ENCODE data around the gene EBI3. TPM values are rescaled to one million over a fixed set of nuclear protein-coding genes. Genes with fewer than 3 reads are reported as not detected.

The EBI3 gene
- total RNA-seq = 0.77 TPM

GRCh38 chr19:4229179-4229931, at the start of gene EBI3:
EBI3 (plus strand) TSS chr19:4229523; CDS start chr19:4229551, 28 bp downstream.

GRCh38 chr19:4182084-4182810, 47.1 kb upstream of the EBI3 start, which contains the start of the genes ANKRD24 and SIRT6:
ANKRD24 (plus strand) TSS chr19:4182689; CDS start chr19:4186426, 3,737 bp downstream.
SIRT6 (minus strand) TSS chr19:4182563; CDS start chr19:4182539, 24 bp downstream.

GRCh38 chr19:4246767-4247593, 17.7 kb downstream of the EBI3 start, which contains the start of gene YJU2:
YJU2 (plus strand) TSS chr19:4247080; CDS start chr19:4247147, 67 bp downstream.

GRCh38 chr19:4278419-4279266, 49.3 kb downstream of the EBI3 start, which contains the start of gene SHD:
SHD (plus strand) TSS chr19:4279266; CDS start chr19:4280064, 798 bp downstream.

Other genes starting within 250 kb of the EBI3 start
- 2,135 TPM for gene EEF2, start 244.1 kb upstream of the EBI3 start, total RNA-seq
- gene PIAS4, start 221.8 kb upstream of the EBI3 start, total RNA-seq = 27.4 TPM
- 33.2 TPM for gene ZBTB7A, start 162.6 kb upstream of the EBI3 start, total RNA-seq
- 86.9 TPM for gene MAP2K2, start 105.4 kb upstream of the EBI3 start, total RNA-seq
- not detected for gene CREB3L3, start 75.9 kb upstream of the EBI3 start, total RNA-seq
- 10.0 TPM for gene SIRT6, start 47.0 kb upstream of the EBI3 start, total RNA-seq
- 4.0 TPM for gene ANKRD24, start 46.8 kb upstream of the EBI3 start, total RNA-seq
- gene YJU2, start 17.6 kb downstream of the EBI3 start, total RNA-seq = 23.4 TPM
- 11.7 TPM for gene SHD, start 49.7 kb downstream of the EBI3 start, total RNA-seq
- 0.49 TPM for gene TMIGD2, start 72.9 kb downstream of the EBI3 start, total RNA-seq
- gene FSD1, start 75.1 kb downstream of the EBI3 start, total RNA-seq = 16.4 TPM
- gene STAP2, start 109.3 kb downstream of the EBI3 start, total RNA-seq = 7.3 TPM
- 11.1 TPM for gene MPND, start 114.0 kb downstream of the EBI3 start, total RNA-seq
- gene SH3GL1, start 171.0 kb downstream of the EBI3 start, total RNA-seq = 38.6 TPM
- 12.3 TPM for gene CHAF1A, start 173.1 kb downstream of the EBI3 start, total RNA-seq
- 84.2 TPM for gene UBXN6, start 228.3 kb downstream of the EBI3 start, total RNA-seq
- gene HDGFL2, start 242.8 kb downstream of the EBI3 start, total RNA-seq = 53.3 TPM